ENCODE data around the gene BMP8A.
A peak's percentile ranks its signal among the peaks of the same experiment; 100 is the strongest.

BMP8A gene

GRCh38 chr1:39540504-39541031 lies 49.1 kb downstream of the BMP8A start:
- TF ChIP-seq, protein P1, sequence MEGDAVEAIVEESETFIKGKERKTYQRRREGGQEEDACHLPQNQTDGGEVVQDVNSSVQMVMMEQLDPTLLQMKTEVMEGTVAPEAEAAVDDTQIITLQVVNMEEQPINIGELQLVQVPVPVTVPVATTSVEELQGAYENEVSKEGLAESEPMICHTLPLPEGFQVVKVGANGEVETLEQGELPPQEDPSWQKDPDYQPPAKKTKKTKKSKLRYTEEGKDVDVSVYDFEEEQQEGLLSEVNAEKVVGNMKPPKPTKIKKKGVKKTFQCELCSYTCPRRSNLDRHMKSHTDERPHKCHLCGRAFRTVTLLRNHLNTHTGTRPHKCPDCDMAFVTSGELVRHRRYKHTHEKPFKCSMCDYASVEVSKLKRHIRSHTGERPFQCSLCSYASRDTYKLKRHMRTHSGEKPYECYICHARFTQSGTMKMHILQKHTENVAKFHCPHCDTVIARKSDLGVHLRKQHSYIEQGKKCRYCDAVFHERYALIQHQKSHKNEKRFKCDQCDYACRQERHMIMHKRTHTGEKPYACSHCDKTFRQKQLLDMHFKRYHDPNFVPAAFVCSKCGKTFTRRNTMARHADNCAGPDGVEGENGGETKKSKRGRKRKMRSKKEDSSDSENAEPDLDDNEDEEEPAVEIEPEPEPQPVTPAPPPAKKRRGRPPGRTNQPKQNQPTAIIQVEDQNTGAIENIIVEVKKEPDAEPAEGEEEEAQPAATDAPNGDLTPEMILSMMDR (conservative IDR thresholded peaks at IDR 0.05; ENCODE audit: control insufficient read depth, insufficient read depth, low read depth, low read length): no peak
- peak; percentile 88 for DNase-seq (ENCODE audit: low read depth)
- no peak overlapping the region for H3K4me3 ChIP-seq (ENCODE audit: control insufficient read depth, low read depth, low read length)

DNA sequence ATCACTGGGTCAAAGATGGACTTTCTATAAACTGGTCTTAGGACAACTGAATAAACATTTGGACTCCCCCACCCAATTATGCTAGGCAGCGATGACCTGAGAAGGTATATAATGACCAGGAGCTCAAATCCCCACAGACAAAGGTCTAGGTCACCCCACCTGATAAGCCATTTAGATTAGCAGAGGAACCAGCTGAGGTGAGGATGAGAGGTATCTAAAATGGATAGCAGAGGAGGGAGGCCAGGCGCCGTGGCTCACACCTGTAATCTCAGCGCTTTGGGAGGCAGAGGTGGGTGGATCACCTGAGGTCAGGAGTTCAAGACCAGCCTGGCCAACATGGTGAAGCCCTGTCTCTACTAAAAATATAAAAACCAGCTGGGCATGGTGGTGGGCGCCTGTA lies 51.5 kb downstream of the BMP8A start:
- H3K4me3 ChIP-seq (ENCODE audit: control insufficient read depth, low read depth, low read length): no peak overlapping the region
- no peak for DNase-seq (ENCODE audit: low read depth)
- TF ChIP-seq, protein P1 (conservative IDR thresholded peaks at IDR 0.05; ENCODE audit: control insufficient read depth, insufficient read depth, low read depth, low read length): no peak

- DNase-seq (ENCODE audit: low read depth): no peak
- TF ChIP-seq, protein P1 (conservative IDR thresholded peaks at IDR 0.05; ENCODE audit: control insufficient read depth, insufficient read depth, low read depth, low read length): no peak
- H3K4me3 ChIP-seq (ENCODE audit: control insufficient read depth, low read depth, low read length): no peak overlapping the region
Observed at GRCh38 chr1:39544327-39544726, 52.9 kb downstream of the BMP8A start.

DNA sequence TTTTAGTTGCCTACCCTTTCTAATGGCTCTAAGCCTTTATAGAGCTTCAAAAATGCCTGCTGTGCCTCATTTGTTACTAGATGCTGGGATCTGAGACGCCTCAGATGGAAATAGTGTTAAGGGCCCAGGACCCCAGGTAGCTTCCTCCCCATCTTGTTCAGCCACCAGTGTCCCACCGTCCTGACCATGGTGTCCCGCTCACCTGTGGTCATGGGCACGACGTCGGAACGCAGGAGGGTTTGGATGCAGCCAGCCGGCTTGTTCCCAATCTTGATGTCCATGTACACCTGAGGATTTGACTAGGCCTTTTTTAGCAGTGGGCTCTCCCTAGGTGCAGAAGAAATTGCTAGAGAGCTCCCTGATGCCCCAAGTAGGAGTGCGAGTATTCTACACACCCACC lies 54.1 kb downstream of the BMP8A start:
- TF ChIP-seq, protein P1 (conservative IDR thresholded peaks at IDR 0.05; ENCODE audit: control insufficient read depth, insufficient read depth, low read depth, low read length): no peak

GRCh38 chr1:39554277-39554676 lies 62.8 kb downstream of the BMP8A start:
- TF ChIP-seq, protein P1 (conservative IDR thresholded peaks at IDR 0.05; ENCODE audit: control insufficient read depth, insufficient read depth, low read depth, low read length): no peak
- H3K4me3 ChIP-seq (ENCODE audit: control insufficient read depth, low read depth, low read length): no peak overlapping the region
- no peak for DNase-seq (ENCODE audit: low read depth)

More for the DNA sequence above, 54.1 kb downstream of the BMP8A start:
- no peak for DNase-seq (ENCODE audit: low read depth)
- H3K4me3 ChIP-seq (ENCODE audit: control insufficient read depth, low read depth, low read length): no peak overlapping the region

GRCh38 chr1:39561279-39561678 lies 69.8 kb downstream of the BMP8A start:
- H3K4me3 ChIP-seq (ENCODE audit: control insufficient read depth, low read depth, low read length): no peak overlapping the region
- DNase-seq (ENCODE audit: low read depth): no peak
- TF ChIP-seq, protein P1 (conservative IDR thresholded peaks at IDR 0.05; ENCODE audit: control insufficient read depth, insufficient read depth, low read depth, low read length): no peak

DNA sequence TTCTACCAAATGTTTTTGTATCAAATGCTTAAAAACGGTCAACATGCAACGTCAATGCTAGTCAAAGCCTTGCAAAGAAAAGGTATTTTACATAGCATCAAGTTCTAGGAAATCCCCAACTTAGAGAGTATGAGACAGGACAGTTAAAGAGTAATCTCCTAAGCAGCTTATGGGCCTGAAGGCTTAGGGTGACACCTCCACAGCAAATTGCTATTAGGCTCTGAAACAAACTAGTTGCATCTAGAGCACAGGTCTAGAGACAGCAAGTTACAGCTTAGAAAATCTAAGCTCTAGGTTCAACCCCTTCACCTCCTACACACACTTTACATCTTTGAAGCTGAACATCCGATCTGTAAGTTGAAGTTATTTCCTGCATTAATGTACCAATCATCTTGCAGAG lies 71.5 kb downstream of the BMP8A start:
- H3K4me3 ChIP-seq (ENCODE audit: control insufficient read depth, low read depth, low read length): no peak overlapping the region
- TF ChIP-seq, protein P1 (conservative IDR thresholded peaks at IDR 0.05; ENCODE audit: control insufficient read depth, insufficient read depth, low read depth, low read length): no peak
- DNase-seq (ENCODE audit: low read depth): no peak

Data from fibroblast of mammary gland (primary cell).